CD4-positive, alpha-beta T cell treated with Interleukin-2 at 100 ng/mL for 4 hours (primary cell): ENCODE measurements around the gene HPGDS.

Experiments used
- DNase-seq: peaks from one replicate; pipeline ENCODE4 v3.0.0-alpha.2; 2020; ENCODE audit warnings: low spot score

The HPGDS gene

GRCh38 chr4:94253036-94253435, 89.6 kb downstream of the HPGDS start:
- no peak for DNase-seq

- no peak for DNase-seq
Observed at GRCh38 chr4:94251094-94251493, 91.5 kb downstream of the HPGDS start.
